MM.1S (cell line): ENCODE measurements around the gene FATE1.
"Not testable (repeated sequence)": the region's sequence is repeated elsewhere in the genome, so short reads cannot be mapped to it uniquely, and the experiment has no call there.

Source experiments
- DNase-seq: peaks from one replicate; pipeline ENCODE4 v3.0.0-alpha.2; 2015
- H2AFZ ChIP-seq: fragments of 300-600 bp; sonication (generic); 2 replicates; pipeline ENCODE4 v1.6.0; 2016; ENCODE audit warnings: antibody characterized with exemption, low read length
- H3F3A ChIP-seq: fragments of 300-600 bp; sonication (generic); 2 replicates; pipeline ENCODE4 v1.6.1; 2016; ENCODE audit warnings: mild to moderate bottlenecking, antibody characterized with exemption, low read length, moderate library complexity, mixed read lengths; ENCODE audit not compliant: insufficient read depth
- H3K27ac ChIP-seq: fragments of 300-600 bp; sonication (generic); 2 replicates; pipeline ENCODE4 v1.5.1; 2016; ENCODE audit warnings: mild to moderate bottlenecking, low read length
- H3K27me3 ChIP-seq: fragments of 300-600 bp; sonication (generic); replicated peaks from 2 replicates; pipeline ENCODE4 v1.6.0; 2016; ENCODE audit warnings: low read length; ENCODE audit not compliant: insufficient read depth
- H3K36me3 ChIP-seq: fragments of 300-600 bp; sonication (generic); replicated peaks from 2 replicates; pipeline ENCODE4 v1.6.1; 2016; ENCODE audit warnings: mild to moderate bottlenecking, low read length, mixed read lengths; ENCODE audit not compliant: insufficient read depth
- H3K4me1 ChIP-seq: fragments of 300-600 bp; sonication (generic); 2 replicates; pipeline ENCODE4 v1.6.1; 2016; ENCODE audit warnings: low read length, mixed read lengths
- H3K4me2 ChIP-seq: fragments of 300-600 bp; sonication (generic); 2 replicates; pipeline ENCODE4 v1.6.0; 2016; ENCODE audit warnings: low read depth, low read length
- H3K4me3 ChIP-seq: fragments of 300-600 bp; sonication (generic); 2 replicates; pipeline ENCODE4 v1.5.1; 2016; ENCODE audit warnings: low read length, mixed read lengths
- H3K79me2 ChIP-seq: fragments of 300-600 bp; sonication (generic); 2 replicates; pipeline ENCODE4 v1.6.1; 2016; ENCODE audit warnings: mixed run types, low read length, mixed read lengths
- H3K9ac ChIP-seq: fragments of 300-600 bp; sonication (generic); 2 replicates; pipeline ENCODE4 v1.6.1; 2016; ENCODE audit warnings: low read length, mixed read lengths
- H3K9me2 ChIP-seq: fragments of 300-600 bp; sonication (generic); replicated peaks from 2 replicates; pipeline ENCODE4 v1.6.1; 2016; ENCODE audit warnings: mild to moderate bottlenecking, low read length, mixed read lengths; ENCODE audit not compliant: insufficient read depth
- H3K9me3 ChIP-seq: fragments of 300-600 bp; sonication (generic); replicated peaks from 2 replicates; pipeline ENCODE4 v1.6.1; 2016; ENCODE audit warnings: mild to moderate bottlenecking, low read length, mixed read lengths; ENCODE audit not compliant: insufficient read depth
- H4K20me1 ChIP-seq: fragments of 300-600 bp; sonication (generic); 2 replicates; pipeline ENCODE4 v1.6.1; 2016; ENCODE audit warnings: mild to moderate bottlenecking, low read length, moderate library complexity, mixed read lengths; ENCODE audit not compliant: insufficient read depth
- CTCF ChIP-seq: fragments of 300-600 bp; sonication (generic); IDR thresholded peaks from 2 replicates; pipeline ENCODE4 v1.5.1; 2016; ENCODE audit warnings: antibody characterized with exemption, low read length, mixed read lengths
- EZH2 ChIP-seq: fragments of 300-600 bp; sonication (generic); optimal IDR thresholded peaks from 2 replicates; pipeline ENCODE3; 2017; ENCODE audit warnings: low read depth, mild to moderate bottlenecking, antibody characterized with exemption, low read length, mixed read lengths
- EZH2phosphoT487 ChIP-seq: fragments of 300-600 bp; sonication (generic); IDR thresholded peaks from 2 replicates; pipeline ENCODE4 v1.6.1; 2018; ENCODE audit warnings: antibody characterized with exemption, low read length

FATE1 gene

GRCh38 chrX:151695583-151696340, 20.1 kb upstream of the FATE1 start:
- Histone ChIP-seq H3K9me3 (no peaks in the 10 kb centered on the region), H3F3A (no peaks in the 10 kb centered on the region), H3K27ac (no peak overlapping the region), H3K4me3 (no peak overlapping the region), H2AFZ (no peak overlapping the region), H4K20me1 (no peaks in the 10 kb centered on the region), H3K4me1 (no peaks in the 10 kb centered on the region), H3K36me3 (no peaks in the 10 kb centered on the region), H3K79me2 (no peaks in the 10 kb centered on the region), H3K9ac (no peak overlapping the region), H3K4me2 (no peak overlapping the region), H3K27me3 (no peaks in the 10 kb centered on the region), H3K9me2 (no peaks in the 10 kb centered on the region)
- TF ChIP-seq CTCF (no peak), EZH2phosphoT487 (no peak), EZH2 (no peak)
- DNase-seq, result no peak

GRCh38 chrX:151697082-151697481, 18.8 kb upstream of the FATE1 start:
- not testable (repeated sequence) for H3K27ac ChIP-seq, H3K9me3 ChIP-seq, H2AFZ ChIP-seq, H3K9me2 ChIP-seq, H3K36me3 ChIP-seq, H3K4me1 ChIP-seq, DNase-seq, H3K9ac ChIP-seq, H3K4me2 ChIP-seq, H3F3A ChIP-seq, H3K4me3 ChIP-seq, H3K27me3 ChIP-seq, H3K79me2 ChIP-seq, H4K20me1 ChIP-seq

GRCh38 chrX:151697522-151697921, 18.3 kb upstream of the FATE1 start:
- H3K79me2 ChIP-seq, result no peaks in the 10 kb centered on the region
- H3K4me3 ChIP-seq, result no peak overlapping the region
- no peaks in the 10 kb centered on the region for H3F3A ChIP-seq
- no peaks in the 10 kb centered on the region for H3K4me1 ChIP-seq
- no peak overlapping the region for H2AFZ ChIP-seq
- H3K27ac ChIP-seq, result no peak overlapping the region
- H4K20me1 ChIP-seq, result no peaks in the 10 kb centered on the region
- no peak for DNase-seq
- H3K9me2 ChIP-seq, result no peaks in the 10 kb centered on the region
- no peak overlapping the region for H3K4me2 ChIP-seq
- H3K36me3 ChIP-seq, result no peaks in the 10 kb centered on the region
- no peak for TF ChIP-seq EZH2
- no peak for TF ChIP-seq EZH2phosphoT487
- TF ChIP-seq CTCF, result no peak
- no peak overlapping the region for H3K9ac ChIP-seq
- no peaks in the 10 kb centered on the region for H3K9me3 ChIP-seq
- no peaks in the 10 kb centered on the region for H3K27me3 ChIP-seq

GRCh38 chrX:151698485-151698884, 17.4 kb upstream of the FATE1 start:
- no peaks in the 10 kb centered on the region for H3K27me3 ChIP-seq
- no peak for DNase-seq
- no peak overlapping the region for H3K9ac ChIP-seq
- no peaks in the 10 kb centered on the region for H3K4me1 ChIP-seq
- H3K9me2 ChIP-seq, result no peaks in the 10 kb centered on the region
- no peaks in the 10 kb centered on the region for H3K9me3 ChIP-seq
- no peaks in the 10 kb centered on the region for H3F3A ChIP-seq
- TF ChIP-seq CTCF (no peak), EZH2phosphoT487 (no peak)
- no peak overlapping the region for H3K27ac ChIP-seq
- H3K4me2 ChIP-seq, result no peak overlapping the region
- H3K36me3 ChIP-seq, result no peaks in the 10 kb centered on the region
- no peaks in the 10 kb centered on the region for H4K20me1 ChIP-seq
- no peak overlapping the region for H3K4me3 ChIP-seq
- H3K79me2 ChIP-seq, result no peaks in the 10 kb centered on the region
- no peak overlapping the region for H2AFZ ChIP-seq
